ENCODE measurements around the gene SPRY4.
A peak's percentile ranks its signal among the peaks of the same experiment; 100 is the strongest.

The SPRY4 gene

DNA sequence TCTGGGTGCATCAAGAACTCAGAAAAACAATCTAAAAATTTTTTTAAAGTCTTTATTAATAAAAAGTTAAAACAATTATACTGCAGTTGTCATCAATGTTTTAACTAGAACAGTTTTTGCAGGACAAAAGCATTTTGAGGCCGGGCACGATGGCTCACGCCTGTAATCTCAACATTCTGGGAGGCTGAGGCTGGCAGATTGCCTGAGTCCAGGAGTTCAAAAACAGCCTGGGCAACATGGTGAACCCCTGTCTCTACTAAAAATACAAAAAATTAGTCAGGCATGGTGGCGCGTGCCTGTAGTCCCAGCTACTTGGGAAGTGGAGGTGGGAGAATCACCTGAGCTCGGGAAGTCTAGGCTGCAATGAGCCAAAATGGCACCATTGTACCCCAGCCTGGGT is 5.2 kb upstream of the SPRY4 start:
- Histone ChIP-seq H3K4me2 (ENCODE audit: insufficient read depth, low read length, poor library complexity, severe bottlenecking) (no peak overlapping the region), H3K27ac (replicated peaks; ENCODE audit: low read length) (no peak overlapping the region), H3K23ac (ENCODE audit: low read depth, low read length, poor library complexity) (no peak overlapping the region), H4K8ac (ENCODE audit: low read depth, low read length) (no peak overlapping the region), H3K18ac (ENCODE audit: low read length) (no peak overlapping the region), H3K36me3 (replicated peaks in 1 of 2; ENCODE audit: control insufficient read depth in 2 of 2, insufficient read depth in 2 of 2, low read length in 2 of 2) (no peaks in the 10 kb centered on the region), H3K4ac (ENCODE audit: low read length) (no peak overlapping the region), H2BK12ac (ENCODE audit: low read length) (no peak overlapping the region), H2AK5ac (ENCODE audit: low read depth, low read length) (no peak overlapping the region), H2BK15ac (ENCODE audit: low read length) (no peak overlapping the region), H4K91ac (ENCODE audit: low read depth, low read length, poor library complexity) (no peak overlapping the region), H3K9ac (ENCODE audit: low read depth, low read length, poor library complexity) (no peak overlapping the region), H2BK120ac (ENCODE audit: low read depth, low read length) (no peak overlapping the region), H3K79me1 (ENCODE audit: low read depth, low read length) (no peaks in the 10 kb centered on the region), H2BK5ac (ENCODE audit: low read length) (no peak overlapping the region), H3K27me3 (ENCODE audit: control insufficient read depth in 3 of 3, insufficient read depth in 3 of 3, low read depth in 1 of 3, low read length in 3 of 3) (peaks cover 0 to 4% (median 0%) of the 10 kb centered on the region in 3 experiments), H3K14ac (ENCODE audit: low read length) (no peak overlapping the region), H3K9me3 (replicated peaks in 1 of 2; ENCODE audit: control insufficient read depth in 2 of 2, insufficient read depth in 1 of 2, low read depth in 1 of 2, low read length in 2 of 2) (no peaks in the 10 kb centered on the region), H2AFZ (ENCODE audit: low read length) (no peak overlapping the region), H3K4me1 (ENCODE audit: control insufficient read depth in 2 of 2, insufficient read depth in 1 of 2, low read depth in 1 of 2, low read length in 2 of 2) (peaks cover 17 to 25% of the 10 kb centered on the region in 2 donors), H3K4me3 (ENCODE audit: low read length in 2 of 2) (no peak overlapping the region)
- no peak for DNase-seq (ENCODE audit: low spot score)
- no CpG with 5 or more reads among the region's 6 CpGs for WGBS, 2 donors (ENCODE audit: extremely low coverage in 2 of 2, insufficient read length in 2 of 2, insufficient replicate concordance in 1 of 2)

DNA sequence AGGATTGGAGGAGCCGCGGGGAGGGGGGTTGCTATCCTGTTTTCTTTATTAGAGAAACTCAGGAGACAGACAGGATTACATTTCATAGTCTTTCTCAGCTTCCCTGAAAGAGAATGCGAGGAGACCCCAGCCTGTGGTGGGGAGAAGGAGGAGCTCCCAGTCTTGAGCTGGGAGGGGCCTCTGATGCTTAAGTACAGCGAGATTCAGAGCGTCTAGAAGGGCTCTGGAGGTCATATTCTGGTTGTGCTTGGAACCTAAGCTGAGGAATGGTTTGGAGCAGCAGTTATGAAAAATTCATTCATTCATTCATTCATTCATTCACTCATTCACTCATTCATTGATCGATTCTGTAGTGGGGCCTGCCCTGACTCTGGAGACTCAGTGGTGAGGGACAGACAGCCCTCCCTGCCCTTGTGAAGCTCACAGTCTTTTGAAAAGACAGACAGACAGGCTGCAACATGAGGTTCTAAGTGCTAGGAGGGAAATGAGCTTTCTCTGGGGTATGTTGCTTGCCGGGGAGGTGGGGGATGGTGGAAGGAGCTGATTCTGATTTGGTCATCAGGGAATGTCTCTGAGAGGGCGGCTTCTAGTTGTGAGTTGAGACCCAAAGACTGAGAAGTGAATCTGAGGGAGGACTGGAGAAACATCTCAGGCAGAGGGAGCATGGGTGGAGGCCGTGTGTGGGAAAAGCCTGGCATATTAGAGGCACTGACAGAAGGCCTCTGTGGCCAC is 2.5 kb upstream of the SPRY4 start:
- Histone ChIP-seq H3K27me3 (ENCODE audit: control insufficient read depth in 3 of 3, insufficient read depth in 3 of 3, low read depth in 1 of 3, low read length in 3 of 3) (peaks cover 0 to 9% (median 0%) of the 10 kb centered on the region in 3 experiments), H3K18ac (ENCODE audit: low read length) (no peak overlapping the region), H3K4me3 (ENCODE audit: low read length in 2 of 2) (peak overlapping the region in 1 of 2 donors; percentile 86), H2BK5ac (ENCODE audit: low read length) (no peak overlapping the region), H2BK12ac (ENCODE audit: low read length) (no peak overlapping the region), H3K36me3 (replicated peaks in 1 of 2; ENCODE audit: control insufficient read depth in 2 of 2, insufficient read depth in 2 of 2, low read length in 2 of 2) (peaks cover 0 to 2% of the 10 kb centered on the region in 2 donors), H3K27ac (replicated peaks; ENCODE audit: low read length) (no peak overlapping the region), H2BK120ac (ENCODE audit: low read depth, low read length) (no peak overlapping the region), H3K23ac (ENCODE audit: low read depth, low read length, poor library complexity) (no peak overlapping the region), H3K9me3 (replicated peaks in 1 of 2; ENCODE audit: control insufficient read depth in 2 of 2, insufficient read depth in 1 of 2, low read depth in 1 of 2, low read length in 2 of 2) (no peaks in the 10 kb centered on the region), H3K79me1 (ENCODE audit: low read depth, low read length) (peaks cover 8% of the 10 kb centered on the region), H2BK15ac (ENCODE audit: low read length) (no peak overlapping the region), H3K4me2 (ENCODE audit: insufficient read depth, low read length, poor library complexity, severe bottlenecking) (peak overlapping the region; percentile 28), H2AFZ (ENCODE audit: low read length) (peak overlapping the region; percentile 96), H3K4ac (ENCODE audit: low read length) (no peak overlapping the region), H3K14ac (ENCODE audit: low read length) (no peak overlapping the region), H3K4me1 (ENCODE audit: control insufficient read depth in 2 of 2, insufficient read depth in 1 of 2, low read depth in 1 of 2, low read length in 2 of 2) (peaks cover 25 to 30% of the 10 kb centered on the region in 2 donors), H3K9ac (ENCODE audit: low read depth, low read length, poor library complexity) (no peak overlapping the region), H4K91ac (ENCODE audit: low read depth, low read length, poor library complexity) (no peak overlapping the region), H4K8ac (ENCODE audit: low read depth, low read length) (no peak overlapping the region), H2AK5ac (ENCODE audit: low read depth, low read length) (peak overlapping the region; percentile 39)
- DNase-seq (ENCODE audit: low spot score), result peak; percentile 18
- no CpG with 5 or more reads among the region's 9 CpGs for WGBS, 2 donors (ENCODE audit: extremely low coverage in 2 of 2, insufficient read length in 2 of 2, insufficient replicate concordance in 1 of 2)

- no peak overlapping the region for H4K8ac ChIP-seq (ENCODE audit: low read depth, low read length)
- H3K14ac ChIP-seq (ENCODE audit: low read length), result no peak overlapping the region
- no peak overlapping the region for H2BK15ac ChIP-seq (ENCODE audit: low read length)
- peak overlapping the region; percentile 20 for H3K18ac ChIP-seq (ENCODE audit: low read length)
- DNase-seq (ENCODE audit: low spot score), result no peak
- H2AK5ac ChIP-seq (ENCODE audit: low read depth, low read length), result no peak overlapping the region
- H4K91ac ChIP-seq (ENCODE audit: low read depth, low read length, poor library complexity), result no peak overlapping the region
- H2BK120ac ChIP-seq (ENCODE audit: low read depth, low read length), result no peak overlapping the region
- H3K27me3 ChIP-seq (ENCODE audit: control insufficient read depth in 3 of 3, insufficient read depth in 3 of 3, low read depth in 1 of 3, low read length in 3 of 3), result peaks cover 0 to 9% (median 0%) of the 10 kb centered on the region in 3 experiments
- no peak overlapping the region for H3K4ac ChIP-seq (ENCODE audit: low read length)
- H3K9ac ChIP-seq (ENCODE audit: low read depth, low read length, poor library complexity), result no peak overlapping the region
- H3K4me1 ChIP-seq (ENCODE audit: control insufficient read depth in 2 of 2, insufficient read depth in 1 of 2, low read depth in 1 of 2, low read length in 2 of 2), result peaks cover 31 to 33% of the 10 kb centered on the region in 2 donors
- H3K36me3 ChIP-seq (replicated peaks in 1 of 2; ENCODE audit: control insufficient read depth in 2 of 2, insufficient read depth in 2 of 2, low read length in 2 of 2), result peaks cover 0 to 2% of the 10 kb centered on the region in 2 donors
- peak overlapping the region; percentile 86 for H3K27ac ChIP-seq (replicated peaks; ENCODE audit: low read length)
- no peak overlapping the region for H3K23ac ChIP-seq (ENCODE audit: low read depth, low read length, poor library complexity)
- H2AFZ ChIP-seq (ENCODE audit: low read length), result peak overlapping the region; percentile 96
- WGBS, 2 donors (ENCODE audit: extremely low coverage in 2 of 2, insufficient read length in 2 of 2, insufficient replicate concordance in 1 of 2), result no CpG with 5 or more reads among the region's 8 CpGs
- peak overlapping the region; percentile 72 to 86 for H3K4me3 ChIP-seq (ENCODE audit: low read length in 2 of 2)
- H2BK12ac ChIP-seq (ENCODE audit: low read length), result no peak overlapping the region
- no peak overlapping the region for H2BK5ac ChIP-seq (ENCODE audit: low read length)
- H3K79me1 ChIP-seq (ENCODE audit: low read depth, low read length), result peaks cover 8% of the 10 kb centered on the region
- H3K9me3 ChIP-seq (replicated peaks in 1 of 2; ENCODE audit: control insufficient read depth in 2 of 2, insufficient read depth in 1 of 2, low read depth in 1 of 2, low read length in 2 of 2), result no peaks in the 10 kb centered on the region
- H3K4me2 ChIP-seq (ENCODE audit: insufficient read depth, low read length, poor library complexity, severe bottlenecking), result peak overlapping the region; percentile 88
Measured at GRCh38 chr5:142326480-142326938, 1.7 kb upstream of the SPRY4 start.

DNA sequence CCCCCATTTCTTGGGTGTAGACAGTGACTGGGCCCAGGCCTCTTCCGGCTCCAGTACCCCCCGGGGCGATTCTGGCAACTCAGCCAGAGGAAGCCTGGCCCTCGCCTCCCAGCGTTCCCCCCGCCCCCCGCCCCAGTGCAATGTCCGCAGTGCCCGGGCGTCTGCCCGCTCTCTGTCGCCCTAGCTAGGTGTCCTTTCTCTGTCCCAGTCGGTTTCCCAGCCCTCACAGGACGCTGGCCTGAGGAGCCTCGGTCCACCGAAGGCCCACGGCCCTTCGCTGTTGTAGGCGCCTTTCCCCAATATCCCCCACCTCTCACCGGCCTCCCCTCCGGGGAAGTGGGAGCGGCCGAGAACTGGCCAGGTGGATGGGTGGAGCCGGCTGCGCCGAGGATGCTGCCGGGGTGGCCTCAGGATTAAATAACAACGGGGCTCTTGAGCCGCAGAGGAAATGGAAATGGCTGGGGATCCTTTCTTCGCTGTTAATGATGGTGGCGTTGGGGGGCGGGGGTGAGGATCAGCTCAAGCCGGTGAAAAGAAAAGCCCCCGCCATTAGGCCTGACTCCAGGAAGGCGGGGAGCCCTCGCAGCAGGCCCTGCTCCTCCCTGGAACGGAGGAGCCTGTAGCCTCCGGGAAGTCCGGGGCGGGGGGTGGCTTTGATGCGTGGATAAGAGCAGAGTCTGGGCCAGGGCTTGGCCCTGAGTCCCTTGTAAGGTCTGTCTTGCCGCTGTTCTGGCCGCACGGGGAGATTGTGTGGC is 1.1 kb upstream of the SPRY4 start:
- Histone ChIP-seq H3K9me3 (replicated peaks in 1 of 2; ENCODE audit: control insufficient read depth in 2 of 2, insufficient read depth in 1 of 2, low read depth in 1 of 2, low read length in 2 of 2) (no peaks in the 10 kb centered on the region), H2AFZ (ENCODE audit: low read length) (peak overlapping the region; percentile 96), H3K23ac (ENCODE audit: low read depth, low read length, poor library complexity) (peak overlapping the region; percentile 61), H3K4me2 (ENCODE audit: insufficient read depth, low read length, poor library complexity, severe bottlenecking) (peak overlapping the region; percentile 88), H3K27me3 (ENCODE audit: control insufficient read depth in 3 of 3, insufficient read depth in 3 of 3, low read depth in 1 of 3, low read length in 3 of 3) (peaks cover 0 to 9% (median 0%) of the 10 kb centered on the region in 3 experiments), H2BK5ac (ENCODE audit: low read length) (peak overlapping the region; percentile 69), H2BK12ac (ENCODE audit: low read length) (peak overlapping the region; percentile 42), H3K18ac (ENCODE audit: low read length) (peak overlapping the region; percentile 94), H3K36me3 (replicated peaks in 1 of 2; ENCODE audit: control insufficient read depth in 2 of 2, insufficient read depth in 2 of 2, low read length in 2 of 2) (peaks cover 0 to 6% of the 10 kb centered on the region in 2 donors), H3K14ac (ENCODE audit: low read length) (no peak overlapping the region), H3K27ac (replicated peaks; ENCODE audit: low read length) (peak overlapping the region; percentile 86), H2BK15ac (ENCODE audit: low read length) (peak overlapping the region; percentile 75), H3K4ac (ENCODE audit: low read length) (no peak overlapping the region), H2AK5ac (ENCODE audit: low read depth, low read length) (peak overlapping the region; percentile 64), H3K79me1 (ENCODE audit: low read depth, low read length) (peaks cover 8% of the 10 kb centered on the region), H4K91ac (ENCODE audit: low read depth, low read length, poor library complexity) (no peak overlapping the region), H3K4me3 (ENCODE audit: low read length in 2 of 2) (peak overlapping the region; percentile 76 to 86), H2BK120ac (ENCODE audit: low read depth, low read length) (peak overlapping the region; percentile 56), H3K4me1 (ENCODE audit: control insufficient read depth in 2 of 2, insufficient read depth in 1 of 2, low read depth in 1 of 2, low read length in 2 of 2) (peaks cover 37 to 38% of the 10 kb centered on the region in 2 donors), H3K9ac (ENCODE audit: low read depth, low read length, poor library complexity) (peak overlapping the region; percentile 73), H4K8ac (ENCODE audit: low read depth, low read length) (no peak overlapping the region)
- peak; percentile 70 for DNase-seq (ENCODE audit: low spot score)
- WGBS, 2 donors (ENCODE audit: extremely low coverage in 2 of 2, insufficient read length in 2 of 2, insufficient replicate concordance in 1 of 2), result no CpG with 5 or more reads among the region's 44 CpGs
